Measurements from ENCODE around the gene NDE1. TPM values are rescaled to one million over a fixed set of nuclear protein-coding genes. Genes with fewer than 3 reads are reported as not detected.

The NDE1 gene
- total and polyA plus RNA-seq, 9 of the 15 experiments (the other 6 are each of a cell fraction or from before 2014, with no cell fraction given) = 3.1 to 59.9 (median 30.0) TPM

GRCh38 chr16:15704545-15704987, 54.5 kb downstream of the NDE1 start (continued):
- TF ChIP-seq RBM39 (optimal IDR thresholded peaks at IDR 0.05; ENCODE audit: low read depth, low read length) (no peak), MEF2A (IDR thresholded peaks at IDR 0.05; ENCODE audit: control insufficient read depth, low read depth, low read length) (no peak), RREB1 (CRISPR knock-in tag; IDR thresholded peaks at IDR 0.05) (no peak), ZNF778 (CRISPR knock-in tag; IDR thresholded peaks at IDR 0.05) (no peak), SMARCB1 (IDR thresholded peaks at IDR 0.05; ENCODE audit: insufficient read length, low read depth) (no peak), RFX7 (CRISPR knock-in tag; IDR thresholded peaks at IDR 0.05) (no peak), ESRRA (IDR thresholded peaks at IDR 0.05; ENCODE audit: borderline replicate concordance, low read depth) (peak; percentile 86), MEF2D (tag; conservative IDR thresholded peaks at IDR 0.05; ENCODE audit: low read depth) (no peak)
- TF ChIP-seq, protein P1, sequence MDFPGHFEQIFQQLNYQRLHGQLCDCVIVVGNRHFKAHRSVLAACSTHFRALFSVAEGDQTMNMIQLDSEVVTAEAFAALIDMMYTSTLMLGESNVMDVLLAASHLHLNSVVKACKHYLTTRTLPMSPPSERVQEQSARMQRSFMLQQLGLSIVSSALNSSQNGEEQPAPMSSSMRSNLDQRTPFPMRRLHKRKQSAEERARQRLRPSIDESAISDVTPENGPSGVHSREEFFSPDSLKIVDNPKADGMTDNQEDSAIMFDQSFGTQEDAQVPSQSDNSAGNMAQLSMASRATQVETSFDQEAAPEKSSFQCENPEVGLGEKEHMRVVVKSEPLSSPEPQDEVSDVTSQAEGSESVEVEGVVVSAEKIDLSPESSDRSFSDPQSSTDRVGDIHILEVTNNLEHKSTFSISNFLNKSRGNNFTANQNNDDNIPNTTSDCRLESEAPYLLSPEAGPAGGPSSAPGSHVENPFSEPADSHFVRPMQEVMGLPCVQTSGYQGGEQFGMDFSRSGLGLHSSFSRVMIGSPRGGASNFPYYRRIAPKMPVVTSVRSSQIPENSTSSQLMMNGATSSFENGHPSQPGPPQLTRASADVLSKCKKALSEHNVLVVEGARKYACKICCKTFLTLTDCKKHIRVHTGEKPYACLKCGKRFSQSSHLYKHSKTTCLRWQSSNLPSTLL (IDR thresholded peaks at IDR 0.05) = no peak
- TF ChIP-seq, protein P2, sequence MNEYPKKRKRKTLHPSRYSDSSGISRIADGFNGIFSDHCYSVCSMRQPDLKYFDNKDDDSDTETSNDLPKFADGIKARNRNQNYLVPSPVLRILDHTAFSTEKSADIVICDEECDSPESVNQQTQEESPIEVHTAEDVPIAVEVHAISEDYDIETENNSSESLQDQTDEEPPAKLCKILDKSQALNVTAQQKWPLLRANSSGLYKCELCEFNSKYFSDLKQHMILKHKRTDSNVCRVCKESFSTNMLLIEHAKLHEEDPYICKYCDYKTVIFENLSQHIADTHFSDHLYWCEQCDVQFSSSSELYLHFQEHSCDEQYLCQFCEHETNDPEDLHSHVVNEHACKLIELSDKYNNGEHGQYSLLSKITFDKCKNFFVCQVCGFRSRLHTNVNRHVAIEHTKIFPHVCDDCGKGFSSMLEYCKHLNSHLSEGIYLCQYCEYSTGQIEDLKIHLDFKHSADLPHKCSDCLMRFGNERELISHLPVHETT (CRISPR knock-in tag; conservative IDR thresholded peaks at IDR 0.05 in 1 of 2, IDR thresholded peaks at IDR 0.05 in 1 of 2) = no peak
- TF ChIP-seq, protein P3, sequence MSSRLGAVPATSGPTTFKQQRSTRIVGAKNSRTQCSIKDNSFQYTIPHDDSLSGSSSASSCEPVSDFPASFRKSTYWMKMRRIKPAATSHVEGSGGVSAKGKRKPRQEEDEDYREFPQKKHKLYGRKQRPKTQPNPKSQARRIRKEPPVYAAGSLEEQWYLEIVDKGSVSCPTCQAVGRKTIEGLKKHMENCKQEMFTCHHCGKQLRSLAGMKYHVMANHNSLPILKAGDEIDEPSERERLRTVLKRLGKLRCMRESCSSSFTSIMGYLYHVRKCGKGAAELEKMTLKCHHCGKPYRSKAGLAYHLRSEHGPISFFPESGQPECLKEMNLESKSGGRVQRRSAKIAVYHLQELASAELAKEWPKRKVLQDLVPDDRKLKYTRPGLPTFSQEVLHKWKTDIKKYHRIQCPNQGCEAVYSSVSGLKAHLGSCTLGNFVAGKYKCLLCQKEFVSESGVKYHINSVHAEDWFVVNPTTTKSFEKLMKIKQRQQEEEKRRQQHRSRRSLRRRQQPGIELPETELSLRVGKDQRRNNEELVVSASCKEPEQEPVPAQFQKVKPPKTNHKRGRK (tag; IDR thresholded peaks at IDR 0.05) = no peak
